IMR-90 (cell line): ENCODE data around the gene EPM2AIP1. TPM values are rescaled to one million over a fixed set of nuclear protein-coding genes. Genes with fewer than 3 reads are reported as not detected.

Experiments used
- ATAC-seq: fragments of 200-7000 bp; cut with Tn5 transposase; 2 replicates; pipeline ENCODE4 v1.9.1; 2020; ENCODE audit warnings: low read depth, mild to moderate bottlenecking, moderate library complexity
- BruUV-seq: library from RNA; stranded (reverse); fragments of 400-500 nt; replicated peaks from 2 replicates; lab custom pipeline; 2021; lab: Mats Ljungman, UMichigan
- CTCF ChIA-PET: fragments of 300-600 bp; formaldehyde crosslinking; extraction: SDS; loops from one replicate; lab custom pipeline; 2021; ENCODE audit warnings: antibody characterized with exemption; lab: Yijun Ruan, JAX
- POLR2A ChIA-PET: fragments of 300-600 bp; sonication (Branson Sonifier 250); formaldehyde crosslinking; loops from one replicate; lab custom pipeline; 2022; ENCODE audit warnings: antibody characterized with exemption; ENCODE audit not compliant: unreplicated experiment; lab: Charles Lee
- DNase-seq: peaks from one replicate; pipeline ENCODE4 v3.0.0; 2013
- H2AFZ ChIP-seq: replicated peaks from 2 replicates; pipeline ENCODE3; 2013; ENCODE audit warnings: low read length, mild to moderate bottlenecking; ENCODE audit not compliant: poor library complexity
- H2AK5ac ChIP-seq: 2 replicates; pipeline ENCODE4 v1.6.1; 2013; ENCODE audit warnings: low read depth, low read length, inconsistent platforms
- H2AK9ac ChIP-seq: replicated peaks from 2 replicates; pipeline ENCODE3; 2013; ENCODE audit warnings: mild to moderate bottlenecking, low read depth, low read length, moderate library complexity; ENCODE audit not compliant: poor library complexity
- H2BK120ac ChIP-seq: 2 replicates; pipeline ENCODE4 v1.6.1; 2013; ENCODE audit warnings: low read depth, low read length, inconsistent platforms
- H2BK15ac ChIP-seq: 3 replicates; pipeline ENCODE4 v1.6.1; 2013; ENCODE audit warnings: low read depth, low read length, inconsistent platforms
- H2BK20ac ChIP-seq: 2 replicates; pipeline ENCODE4 v1.6.1; 2013; ENCODE audit warnings: low read depth, mild to moderate bottlenecking, inconsistent platforms, low read length, moderate library complexity
- H2BK5ac ChIP-seq: 2 replicates; pipeline ENCODE4 v1.6.1; 2013; ENCODE audit warnings: mild to moderate bottlenecking, low read depth, low read length, inconsistent platforms; ENCODE audit not compliant: poor library complexity, severe bottlenecking
- H3K14ac ChIP-seq: replicated peaks from 2 replicates; pipeline ENCODE4 v1.6.1; 2013; ENCODE audit warnings: low read depth, low read length, inconsistent platforms
- H3K18ac ChIP-seq: 2 replicates; pipeline ENCODE4 v1.6.1; 2013; ENCODE audit warnings: low read depth, low read length, control low read depth
- H3K23ac ChIP-seq: 2 replicates; pipeline ENCODE4 v1.6.1; 2013; ENCODE audit warnings: low read depth, low read length, inconsistent platforms
- H3K27ac ChIP-seq: 2 replicates; pipeline ENCODE4 v1.5.1; 2013; ENCODE audit warnings: mild to moderate bottlenecking, control low read depth, low read length; ENCODE audit not compliant: insufficient read depth
- H3K27me3 ChIP-seq: 2 replicates; pipeline ENCODE4 v1.6.1; 2013; ENCODE audit warnings: low read length; ENCODE audit not compliant: control insufficient read depth, insufficient read depth
- H3K36me3 ChIP-seq: 2 replicates; pipeline ENCODE4 v1.6.1; 2013; ENCODE audit warnings: low read length, mixed read lengths; ENCODE audit not compliant: control insufficient read depth, insufficient read depth
- H3K4ac ChIP-seq: 2 replicates; pipeline ENCODE4 v1.6.1; 2013; ENCODE audit warnings: low read depth, low read length, inconsistent platforms
- H3K4me1 ChIP-seq: 2 replicates; pipeline ENCODE4 v1.6.1; 2013; ENCODE audit warnings: low read length, mixed read lengths; ENCODE audit not compliant: control insufficient read depth, insufficient read depth
- H3K4me2 ChIP-seq: 2 replicates; pipeline ENCODE4 v1.6.1; 2013; ENCODE audit warnings: low read depth, mild to moderate bottlenecking, control low read depth, low read length, moderate library complexity
- H3K4me3 ChIP-seq: 2 replicates; pipeline ENCODE4 v1.5.1; 2013; ENCODE audit warnings: low read depth, mild to moderate bottlenecking, control low read depth, low read length, moderate library complexity; ENCODE audit not compliant: insufficient read depth
- H3K56ac ChIP-seq: 2 replicates; pipeline ENCODE4 v1.6.1; 2013; ENCODE audit warnings: low read length, inconsistent platforms; ENCODE audit not compliant: insufficient read depth; ENCODE audit errors: extremely low read depth
- H3K79me1 ChIP-seq, 2 experiments: 2 replicates each; pipeline ENCODE4 v1.6.1; 2013; ENCODE audit warnings: low read length in 2 of 2, inconsistent platforms in 1 of 2, low read depth in 1 of 2
- H3K9ac ChIP-seq: 2 replicates; pipeline ENCODE4 v1.6.1; 2013; ENCODE audit warnings: low read depth, low read length, control low read depth
- H3K9me1 ChIP-seq: 2 replicates; pipeline ENCODE4 v1.6.1; 2013; ENCODE audit warnings: low read length, inconsistent platforms; ENCODE audit not compliant: insufficient read depth
- H3K9me3 ChIP-seq: 2 replicates; pipeline ENCODE4 v1.6.1; 2013; ENCODE audit warnings: low read length; ENCODE audit not compliant: control insufficient read depth, insufficient read depth
- H4K20me1 ChIP-seq: 2 replicates; pipeline ENCODE4 v1.6.1; 2013; ENCODE audit warnings: low read length, inconsistent platforms; ENCODE audit not compliant: insufficient read depth
- H4K5ac ChIP-seq: 2 replicates; pipeline ENCODE4 v1.6.1; 2013; ENCODE audit warnings: mild to moderate bottlenecking, low read depth, low read length, control low read depth
- H4K8ac ChIP-seq, 2 experiments: 2 replicates each; pipeline ENCODE4 v1.6.1; 2013; ENCODE audit warnings: low read depth in 2 of 2, low read length in 2 of 2, control low read depth in 1 of 2, inconsistent platforms in 1 of 2
- H4K91ac ChIP-seq: 2 replicates; pipeline ENCODE4 v1.6.1; 2013; ENCODE audit warnings: low read depth, low read length, inconsistent platforms; ENCODE audit not compliant: insufficient read depth
- BHLHE40 ChIP-seq: fragments of 150-350 bp; IDR thresholded peaks from 2 replicates; pipeline ENCODE4 v1.6.1; 2016; ENCODE audit warnings: mild to moderate bottlenecking, low read depth, low read length
- ELK1 ChIP-seq: fragments of 150-350 bp; IDR thresholded peaks from 2 replicates; pipeline ENCODE4 v1.6.1; 2016; ENCODE audit warnings: low read depth, mild to moderate bottlenecking, low read length, moderate library complexity, borderline replicate concordance
- FOS ChIP-seq: fragments of 150-350 bp; IDR thresholded peaks from 2 replicates; pipeline ENCODE4 v1.6.1; 2016; ENCODE audit warnings: low read depth, low read length
- MAFK ChIP-seq: IDR thresholded peaks from 2 replicates; pipeline ENCODE4 v1.6.1; 2012; ENCODE audit warnings: low read depth, low read length, improper control_type of control experiment
- MXI1 ChIP-seq: IDR thresholded peaks from 2 replicates; pipeline ENCODE4 v1.6.1; 2012; ENCODE audit warnings: low read depth, mild to moderate bottlenecking, low read length, moderate library complexity, borderline replicate concordance
- NFE2L2 ChIP-seq: fragments of 150-350 bp; IDR thresholded peaks from 2 replicates; pipeline ENCODE4 v1.6.1; 2016; ENCODE audit warnings: low read depth, mild to moderate bottlenecking, low read length
- POLR2A ChIP-seq: IDR thresholded peaks from 2 replicates; pipeline ENCODE4 v1.6.1; 2012; ENCODE audit warnings: mild to moderate bottlenecking, low read depth, low read length
- RAD21 ChIP-seq: IDR thresholded peaks from 2 replicates; pipeline ENCODE4 v1.6.1; 2012; ENCODE audit warnings: low read length, improper control_type of control experiment
- RCOR1 ChIP-seq: IDR thresholded peaks from 2 replicates; pipeline ENCODE4 v1.6.1; 2012; ENCODE audit warnings: mild to moderate bottlenecking, low read length, improper control_type of control experiment; ENCODE audit not compliant: insufficient replicate concordance
- RFX5 ChIP-seq: IDR thresholded peaks from 2 replicates; pipeline ENCODE4 v1.8.0; 2012; ENCODE audit warnings: low read depth, mild to moderate bottlenecking, low read length, moderate library complexity
- SMC3 ChIP-seq: fragments of 150-350 bp; IDR thresholded peaks from 2 replicates; pipeline ENCODE4 v1.6.1; 2016; ENCODE audit warnings: low read depth, mild to moderate bottlenecking, antibody characterized with exemption, low read length, moderate library complexity
- USF2 ChIP-seq: fragments of 150-350 bp; IDR thresholded peaks from 2 replicates; pipeline ENCODE4 v1.6.1; 2017; ENCODE audit warnings: mild to moderate bottlenecking, antibody characterized with exemption, low read length, low read depth
- WGBS, 2 experiments: methylation state at CpG; one replicate each; pipeline versions ENCODE4 v1.1.5 to v1.1.7; 2013; ENCODE audit warnings: missing lambda C conversion rate in 2 of 2; ENCODE audit not compliant: insufficient read length in 1 of 2; ENCODE audit errors: extremely low coverage in 2 of 2; 5-methylcytosine and 5-hydroxymethylcytosine counted together
- dilution Hi-C: fragments of 300-500 bp; cut with HindIII; formaldehyde crosslinking; loops from one replicate; pipeline ENCODE4 v1.14.3; 2018; ENCODE audit warnings: low sequenced_read_pairs; ENCODE audit not compliant: unreplicated experiment
- in situ Hi-C: fragments of 300-500 bp; cut with MboI; formaldehyde crosslinking; loops from 3 replicates; pipeline ENCODE4 v1.14.3; 2019; ENCODE audit warnings: low sequenced_read_pairs, inconsistent platforms, mixed read lengths
- intact Hi-C: fragments of 100-400 bp; cut with micrococcal nuclease; formaldehyde crosslinking; loops from 2 replicates; pipeline ENCODE4 v1.10.0; 2022
- polyA plus RNA-seq, 3 experiments: library from polyadenylated mRNA; depleted of rRNA; stranded (reverse); fragments of >200 nt; gene quantifications; 2 replicates each; pipeline ENCODE4 v1.2.3, GENCODE V29; 2012; ENCODE audit warnings: low replicate concordance in 1 of 3
- total RNA-seq: library from RNA; depleted of rRNA; stranded (reverse); fragments of >200 nt; gene quantifications from 2 replicates; pipeline ENCODE4 v1.2.3, GENCODE V29; 2012

The EPM2AIP1 gene
- total and polyA plus RNA-seq, 2 of the 4 experiments (the other 2 are of a cell fraction) = 6.4 to 13.4 TPM

GRCh38 chr3:36944641-36945270, 48.2 kb downstream of the EPM2AIP1 start, which contains the start of gene TRANK1:
TRANK1 (minus strand) TSS chr3:36945054; CDS start chr3:36944809, 245 bp downstream.
- peak within 1 kb of the TSS; percentile 84 for H3K9ac ChIP-seq
- peak; percentile 34 for DNase-seq

More at GRCh38 chr3:36944641-36945270, 48.2 kb downstream of the EPM2AIP1 start, which contains the start of gene TRANK1:
- peak within 1 kb of the TSS; percentile 97 for H2AFZ ChIP-seq
- in situ Hi-C loops (no loop called here), dilution Hi-C loops (no loop called here), intact Hi-C loops (no loop called here)
- 0 out of 2 replicates have a peak within 1 kb of the TSS, but pooled peaks have one; percentile 4 for H2AK5ac ChIP-seq
- H3K4me2 ChIP-seq = peak within 1 kb of the TSS; percentile 79
- H3K14ac ChIP-seq = peak within 1 kb of the TSS; percentile 53
- H3K56ac ChIP-seq = peak within 1 kb of the TSS; percentile 22; the same call in 1 of the 2 replicates
- peak within 1 kb of the TSS; percentile 74; the same call in 1 of the 2 replicates for H3K23ac ChIP-seq
- ChIA-PET POLR2A (interaction anchor here (1.2 kb wide), 1 partner anchor 9 kb away, joined by 3 read pairs; no protein-coding TSS in a partner anchor), CTCF (interaction anchor here (3.4 kb wide), 1 partner anchor 14 kb away, joined by 15 read pairs; no protein-coding TSS in a partner anchor)
- peak within 1 kb of the TSS; percentile 37; the same call in 1 of the 2 replicates for H3K18ac ChIP-seq
- H3K27ac ChIP-seq = peak within 1 kb of the TSS; percentile 73
- peak within 1 kb of the TSS; percentile 65 to 86 for H4K8ac ChIP-seq
- TF ChIP-seq RAD21 (no peak), POLR2A (no peak), NFE2L2 (no peak), MXI1 (no peak), MAFK (no peak), BHLHE40 (peak; percentile 80), RFX5 (no peak), SMC3 (no peak), FOS (no peak), ELK1 (no peak), RCOR1 (no peak), USF2 (peak; percentile 33; the same call in 1 of the 2 replicates)
- WGBS, 2 experiments = 3% methylated on average over 39 of the region's 68 CpGs; no CpG with 5 or more reads in 1 of the 2 experiments
- H4K91ac ChIP-seq = peak within 1 kb of the TSS; percentile 72
- peak within 1 kb of the TSS; percentile 44 for H4K5ac ChIP-seq
- H3K79me1 ChIP-seq = peaks cover 8 to 28% of the 10 kb centered on the region in 2 experiments; a peak in 2 of 4 replicates
- peak within 1 kb of the TSS; percentile 86 for H2AK9ac ChIP-seq
- no peaks in the 10 kb centered on the region for H3K36me3 ChIP-seq
- H4K20me1 ChIP-seq = no peaks in the 10 kb centered on the region
- ATAC-seq = peak; percentile 52
- H3K4me3 ChIP-seq = peak within 1 kb of the TSS; percentile 41
- BruUV-seq = no TSS peak
- H3K9me3 ChIP-seq = peaks cover 3% of the 10 kb centered on the region; the same call in 1 of the 2 replicates
- peaks cover 6% of the 10 kb centered on the region; the same call in 1 of the 2 replicates for H3K9me1 ChIP-seq
- H3K27me3 ChIP-seq = no peaks in the 10 kb centered on the region
- H2BK20ac ChIP-seq = no peak within 1 kb of the TSS
- H3K4me1 ChIP-seq = peaks cover 8% of the 10 kb centered on the region
- H2BK5ac ChIP-seq = no peak within 1 kb of the TSS
- H2BK15ac ChIP-seq = peak within 1 kb of the TSS; percentile 62; the same call in 1 of the 3 replicates
- peak within 1 kb of the TSS; percentile 47 for H2BK120ac ChIP-seq
- H3K4ac ChIP-seq = peak within 1 kb of the TSS; percentile 55
